HS-5 (cell line): ENCODE data around the gene PIP5K1B.
"Not testable (repeated sequence)": the region's sequence is repeated elsewhere in the genome, so short reads cannot be mapped to it uniquely, and the experiment has no call there.

Source experiments
- DNase-seq: peaks from one replicate; pipeline ENCODE4 v3.0.0-alpha.2; 2012; ENCODE audit warnings: low read depth

Gene PIP5K1B

DNA sequence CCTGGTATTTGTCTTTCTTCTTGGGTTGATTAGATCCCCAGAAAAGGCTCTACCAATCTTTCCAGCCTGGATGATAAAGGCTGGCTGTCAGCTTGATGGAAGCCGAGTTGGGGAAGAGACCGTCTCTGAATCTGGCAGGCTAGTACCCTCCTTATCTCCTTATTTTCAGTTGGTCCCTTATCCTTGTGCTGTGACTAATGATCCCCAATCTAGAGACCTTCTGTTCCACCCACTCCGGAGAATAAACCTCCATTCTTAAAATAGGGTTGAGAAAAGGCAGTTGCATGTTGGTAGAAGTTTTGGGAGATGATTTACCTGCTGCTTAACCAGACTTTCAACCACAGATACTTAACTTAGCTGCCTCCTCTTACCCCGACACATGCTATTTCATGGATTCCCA is 256.5 kb downstream of the PIP5K1B start:
- no peak for DNase-seq

DNA sequence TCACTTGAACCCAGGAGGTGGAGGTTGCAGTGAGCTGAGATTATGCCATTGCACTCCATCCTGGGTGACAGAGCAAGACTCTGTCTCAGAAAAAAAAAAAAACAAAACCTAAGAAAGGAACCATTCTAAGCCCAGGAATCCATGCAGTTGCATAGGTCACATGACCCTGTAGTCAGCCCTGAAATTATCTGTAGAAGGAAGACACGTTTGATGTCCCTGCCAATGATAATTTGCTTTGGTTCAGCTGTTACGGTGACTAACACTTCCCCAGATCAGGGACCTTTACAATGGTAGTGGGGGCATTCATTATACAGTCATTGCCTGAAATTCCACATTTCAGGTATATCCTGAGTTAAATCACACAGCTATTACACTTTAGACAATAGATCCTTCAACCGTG is 258.4 kb downstream of the PIP5K1B start:
- no peak for DNase-seq

DNA sequence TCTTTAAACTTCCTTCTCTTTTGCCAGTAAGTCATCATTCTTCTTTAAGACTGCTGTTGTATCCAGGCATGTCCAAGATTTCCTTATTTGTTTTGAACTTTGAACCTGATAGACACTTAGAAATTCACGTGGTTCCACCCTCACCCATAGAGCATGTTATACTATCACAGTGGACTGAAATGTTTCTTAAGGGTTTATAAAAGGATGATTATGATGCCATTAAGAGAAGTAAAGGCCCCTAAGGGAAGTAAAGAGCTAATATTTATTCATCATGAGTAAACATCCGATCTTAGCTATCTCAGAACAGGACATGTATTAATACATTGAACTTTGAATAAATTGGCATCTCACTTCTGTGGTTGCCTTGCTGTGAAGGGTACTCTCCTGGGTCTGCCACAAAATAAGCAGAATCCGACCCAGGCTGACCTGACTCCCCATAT is 259.1 kb downstream of the PIP5K1B start:
- no peak for DNase-seq

DNA sequence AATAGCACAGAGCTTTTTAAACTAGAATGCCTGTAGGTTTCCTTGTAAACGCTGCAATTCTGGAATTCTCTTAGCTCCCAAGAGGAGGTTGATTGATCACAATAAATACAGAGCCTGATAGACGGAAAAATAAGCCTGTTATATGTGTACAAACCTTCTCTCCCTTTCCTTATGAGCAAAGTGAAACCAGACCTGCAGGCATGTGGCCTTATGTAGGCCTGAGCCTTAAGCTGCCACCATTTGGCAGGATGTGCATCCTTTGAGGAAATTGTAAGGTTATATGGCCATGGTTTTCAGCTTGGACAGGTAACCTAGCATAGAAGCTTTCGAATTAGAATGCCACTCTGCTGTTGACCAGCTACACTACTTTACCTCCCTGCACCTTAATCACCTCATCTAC is 259.7 kb downstream of the PIP5K1B start:
- no peak for DNase-seq

GRCh38 chr9:68966496-68966944 is 261.5 kb downstream of the PIP5K1B start:
- DNase-seq: no peak

GRCh38 chr9:68967800-68968199 is 262.8 kb downstream of the PIP5K1B start:
- no peak for DNase-seq

DNA sequence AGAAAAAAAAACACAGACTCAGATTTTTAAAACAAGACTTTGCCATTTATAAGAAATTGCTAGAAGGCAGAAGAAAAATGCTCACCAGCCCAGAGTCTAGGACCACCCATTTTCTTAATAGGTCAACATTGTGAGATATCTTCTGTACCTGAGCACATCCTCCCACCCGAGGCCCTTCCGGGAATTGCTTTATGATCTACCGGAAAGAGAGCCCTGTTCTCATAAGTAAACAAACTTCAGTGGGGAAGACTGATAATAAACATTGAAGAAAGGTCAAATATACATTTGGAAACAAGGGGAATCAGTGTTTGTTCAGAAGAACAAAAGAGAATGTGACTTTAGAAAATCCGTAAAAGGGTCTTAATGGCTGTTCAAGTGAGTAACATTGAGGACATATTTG is 264.5 kb downstream of the PIP5K1B start:
- no peak for DNase-seq

DNA sequence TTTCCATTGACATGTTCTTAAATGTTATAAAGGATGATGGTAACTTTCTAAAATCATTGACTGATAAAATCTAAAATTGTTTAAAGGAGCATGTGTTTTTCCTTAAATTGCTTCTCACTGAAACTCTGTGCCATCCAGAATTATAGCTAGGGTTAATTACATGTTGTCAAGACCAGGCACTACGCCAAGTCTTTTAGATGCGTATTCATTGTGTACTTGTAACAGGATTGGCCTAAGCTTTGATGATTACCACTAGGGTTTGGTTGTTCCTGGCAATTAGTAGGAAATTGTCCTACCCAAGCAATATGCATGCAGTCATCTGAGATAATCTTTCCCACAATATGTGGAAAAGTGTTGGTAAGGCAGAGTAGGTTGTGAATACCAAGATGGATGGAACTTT is 265.1 kb downstream of the PIP5K1B start:
- DNase-seq: no peak

- no peak for DNase-seq
Measured at GRCh38 chr9:68973619-68974018, 268.6 kb downstream of the PIP5K1B start.

GRCh38 chr9:68974431-68974830 is 269.4 kb downstream of the PIP5K1B start:
- DNase-seq: no peak

- no peak for DNase-seq
Measured at GRCh38 chr9:68974901-68975300, 269.9 kb downstream of the PIP5K1B start.

DNA sequence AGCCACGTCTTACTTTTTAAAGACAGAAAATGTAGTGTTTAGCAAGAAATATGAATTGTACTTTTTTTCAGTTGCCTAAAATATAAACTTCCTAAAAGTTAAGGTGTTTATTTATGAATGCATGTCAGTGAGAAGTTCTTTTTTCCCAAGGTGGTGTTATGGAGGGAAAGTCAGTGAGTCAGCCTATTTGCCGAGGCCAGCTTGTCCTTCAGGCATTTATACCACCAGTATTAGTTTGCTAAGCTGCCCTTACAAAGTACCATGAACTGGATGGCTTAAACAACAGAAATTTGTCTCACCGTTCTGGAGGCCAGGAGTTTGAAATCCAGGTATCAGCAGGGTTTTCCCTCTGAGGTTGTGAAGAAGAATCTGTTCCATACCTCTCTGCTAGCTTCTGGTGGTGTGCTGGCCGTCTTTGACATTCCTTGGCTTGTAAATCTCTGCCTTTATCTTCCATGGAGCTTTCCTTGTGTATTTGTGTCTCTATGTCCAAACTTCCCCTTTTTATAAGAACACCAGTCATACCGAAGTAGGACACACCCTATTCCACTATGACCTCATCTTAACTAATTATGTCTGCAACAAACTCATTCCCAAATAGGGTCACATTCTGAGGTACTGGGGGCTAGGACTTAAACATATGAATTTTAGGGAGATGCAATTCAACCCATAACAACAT is 270.5 kb downstream of the PIP5K1B start:
- DNase-seq: no peak

GRCh38 chr9:68978066-68978465 is 273.0 kb downstream of the PIP5K1B start:
- no peak for DNase-seq

DNA sequence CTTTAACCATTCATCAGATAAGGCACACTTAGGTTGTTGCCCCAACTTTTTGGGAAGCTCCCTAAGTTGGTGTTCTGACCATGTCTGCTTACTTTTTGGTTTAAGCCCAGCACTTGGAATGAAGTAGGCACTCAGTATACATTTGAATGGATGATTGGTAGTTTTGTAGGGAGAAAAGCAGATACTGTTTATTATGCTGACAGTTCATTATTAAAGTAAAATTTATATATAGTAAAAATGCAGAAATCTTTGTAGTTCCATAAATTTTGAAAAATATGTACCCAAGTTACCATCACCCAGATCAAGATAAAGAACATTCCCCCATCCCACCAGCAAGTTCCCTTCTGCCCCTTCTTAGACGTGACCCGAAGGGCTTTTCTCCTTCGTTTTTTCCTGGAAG is 273.5 kb downstream of the PIP5K1B start:
- no peak for DNase-seq

DNA sequence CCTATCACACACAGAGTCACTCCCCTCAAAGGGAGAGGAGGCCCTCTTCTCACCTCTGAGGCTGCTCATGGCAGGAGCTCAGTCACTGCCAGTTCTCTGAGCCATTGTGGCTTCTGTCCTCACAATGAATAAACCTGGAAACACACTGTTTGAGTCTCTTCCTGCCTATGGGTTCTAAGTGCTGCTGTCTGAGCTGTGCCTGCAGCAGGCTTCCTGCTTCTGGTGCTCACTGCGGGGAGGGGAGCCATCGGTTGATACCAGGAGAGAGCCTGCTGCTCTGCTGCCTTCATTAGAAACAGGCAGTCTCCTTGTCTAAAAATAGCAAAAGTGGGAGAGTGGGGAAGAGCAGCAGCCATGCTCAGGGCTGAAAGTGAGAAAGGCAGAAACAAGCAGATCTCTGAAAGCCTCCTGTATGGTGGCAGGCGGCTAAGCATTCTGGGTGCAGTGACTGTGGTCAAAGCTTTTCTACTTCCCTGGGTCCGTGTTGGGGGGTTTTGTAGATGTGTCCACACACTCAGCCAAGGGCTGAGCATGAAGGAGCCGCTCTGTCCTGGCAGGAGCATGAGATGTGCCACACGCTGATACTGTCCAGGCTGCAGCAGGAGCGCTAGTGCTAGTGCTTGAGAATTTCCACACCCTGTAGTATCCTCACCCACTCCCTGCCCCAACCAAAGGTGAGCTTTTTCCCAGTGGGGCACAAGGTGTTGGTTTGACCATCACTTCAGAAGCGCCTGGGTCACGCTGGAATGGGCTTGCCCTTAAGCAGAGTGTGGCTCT is 274.7 kb downstream of the PIP5K1B start:
- no peak for DNase-seq

- DNase-seq: no peak
Measured at GRCh38 chr9:68980341-68980914, 275.4 kb downstream of the PIP5K1B start.

DNA sequence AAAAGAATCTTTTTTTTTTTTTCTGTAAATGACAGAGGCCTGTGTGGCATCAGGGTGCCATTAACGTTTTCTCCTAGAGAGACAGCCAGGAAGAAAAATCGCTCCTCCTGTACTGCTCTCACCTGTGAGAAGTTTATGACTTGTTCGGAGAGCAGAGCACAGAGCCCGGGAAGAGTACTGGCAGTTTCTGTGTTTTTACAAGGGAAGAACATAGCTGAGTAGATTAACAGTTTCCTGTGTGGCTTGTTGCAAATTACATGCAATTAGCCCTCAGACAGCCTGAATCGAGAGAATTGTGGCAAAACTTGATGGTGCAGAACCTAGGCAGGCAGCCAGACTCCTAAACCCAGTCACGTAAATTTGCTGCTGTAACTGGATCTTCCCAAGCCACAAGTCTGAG is 276.7 kb downstream of the PIP5K1B start:
- no peak for DNase-seq

- DNase-seq: no peak
Measured at GRCh38 chr9:68983008-68983411, 278.0 kb downstream of the PIP5K1B start.

DNA sequence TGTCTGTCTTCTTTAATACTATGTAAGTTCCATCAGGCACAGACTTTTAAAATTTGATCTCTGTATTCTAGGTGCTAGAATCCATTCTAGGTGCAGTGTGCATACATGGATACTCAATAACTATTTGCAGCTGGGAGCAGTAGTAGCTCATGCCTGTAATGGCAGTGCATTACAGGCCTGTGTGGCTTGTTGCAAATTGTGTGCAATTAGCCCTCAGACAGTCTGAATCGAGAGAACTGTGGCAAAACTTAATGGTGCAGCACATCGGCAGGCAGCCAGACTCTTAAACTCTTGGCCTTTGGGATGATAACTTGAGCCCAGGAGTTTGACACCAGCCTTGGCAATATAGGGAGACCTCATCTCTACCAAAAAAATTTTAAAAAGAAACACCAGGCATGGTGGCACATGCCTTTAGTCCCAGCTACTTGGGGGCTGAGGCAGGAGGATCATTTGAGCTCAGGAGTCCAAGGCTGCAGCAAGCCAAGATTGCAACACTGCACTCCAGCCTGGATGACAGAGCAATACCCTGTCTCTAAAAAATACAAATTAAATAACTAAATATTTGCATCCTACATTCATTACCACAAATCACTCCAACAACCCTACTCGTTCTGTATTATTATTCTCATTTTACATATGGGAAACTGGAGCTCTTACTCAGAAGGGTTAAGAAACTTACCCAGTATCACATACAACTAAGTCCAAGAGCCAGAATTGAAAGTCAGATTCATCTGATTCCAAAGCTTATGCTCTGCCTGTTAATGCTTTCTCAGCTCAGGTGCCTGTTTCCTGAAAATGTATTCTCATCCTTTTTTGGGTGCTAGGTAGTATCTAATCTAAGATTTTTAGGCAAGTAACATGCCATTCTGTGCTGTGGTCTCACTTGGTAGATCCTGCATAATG is 278.7 kb downstream of the PIP5K1B start:
- no peak for DNase-seq

GRCh38 chr9:68986949-68987348 is 281.9 kb downstream of the PIP5K1B start:
- DNase-seq: not testable (repeated sequence)

DNA sequence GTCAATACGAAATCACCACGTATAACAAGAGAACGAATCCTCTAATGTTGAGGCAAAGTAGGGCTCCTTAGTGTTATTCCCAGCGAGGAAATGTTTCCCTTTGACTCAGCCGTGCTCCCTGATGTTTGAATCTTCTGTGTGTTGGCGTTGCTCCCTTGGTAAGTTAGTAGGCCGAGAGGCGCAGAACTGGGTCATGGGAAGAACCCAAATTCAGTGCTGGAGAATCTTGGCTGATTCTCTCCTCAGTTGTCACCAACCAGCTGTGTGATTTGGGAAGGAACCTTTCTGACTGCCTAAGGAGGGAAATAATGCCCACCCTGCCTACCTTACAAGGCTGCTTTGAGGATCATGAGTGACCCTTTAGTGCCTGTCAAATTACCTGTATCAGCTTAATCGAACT is 286.4 kb downstream of the PIP5K1B start:
- no peak for DNase-seq

GRCh38 chr9:68995776-68996175 is 290.7 kb downstream of the PIP5K1B start:
- DNase-seq: no peak
